IMR-90 (cell line): ENCODE measurements around the gene ZNF780B. TPM values are rescaled to one million over a fixed set of nuclear protein-coding genes. Genes with fewer than 3 reads are reported as not detected.

Source experiments
- ATAC-seq: fragments of 200-7000 bp; cut with Tn5 transposase; 2 replicates; pipeline ENCODE4 v1.9.1; 2020; ENCODE audit warnings: low read depth, mild to moderate bottlenecking, moderate library complexity
- BruUV-seq: library from RNA; stranded (reverse); fragments of 400-500 nt; replicated peaks from 2 replicates; lab custom pipeline; 2021; lab: Mats Ljungman, UMichigan
- CTCF ChIA-PET: fragments of 300-600 bp; formaldehyde crosslinking; extraction: SDS; loops from one replicate; lab custom pipeline; 2021; ENCODE audit warnings: antibody characterized with exemption; lab: Yijun Ruan, JAX
- POLR2A ChIA-PET: fragments of 300-600 bp; sonication (Branson Sonifier 250); formaldehyde crosslinking; loops from one replicate; lab custom pipeline; 2022; ENCODE audit warnings: antibody characterized with exemption; ENCODE audit not compliant: unreplicated experiment; lab: Charles Lee
- DNase-seq: peaks from one replicate; pipeline ENCODE4 v3.0.0; 2013
- H2AFZ ChIP-seq: replicated peaks from 2 replicates; pipeline ENCODE3; 2013; ENCODE audit warnings: low read length, mild to moderate bottlenecking; ENCODE audit not compliant: poor library complexity
- H2AK5ac ChIP-seq: 2 replicates; pipeline ENCODE4 v1.6.1; 2013; ENCODE audit warnings: low read depth, low read length, inconsistent platforms
- H2AK9ac ChIP-seq: replicated peaks from 2 replicates; pipeline ENCODE3; 2013; ENCODE audit warnings: mild to moderate bottlenecking, low read depth, low read length, moderate library complexity; ENCODE audit not compliant: poor library complexity
- H2BK120ac ChIP-seq: 2 replicates; pipeline ENCODE4 v1.6.1; 2013; ENCODE audit warnings: low read depth, low read length, inconsistent platforms
- H2BK15ac ChIP-seq: 3 replicates; pipeline ENCODE4 v1.6.1; 2013; ENCODE audit warnings: low read depth, low read length, inconsistent platforms
- H2BK20ac ChIP-seq: 2 replicates; pipeline ENCODE4 v1.6.1; 2013; ENCODE audit warnings: low read depth, mild to moderate bottlenecking, inconsistent platforms, low read length, moderate library complexity
- H2BK5ac ChIP-seq: 2 replicates; pipeline ENCODE4 v1.6.1; 2013; ENCODE audit warnings: mild to moderate bottlenecking, low read depth, low read length, inconsistent platforms; ENCODE audit not compliant: poor library complexity, severe bottlenecking
- H3K14ac ChIP-seq: replicated peaks from 2 replicates; pipeline ENCODE4 v1.6.1; 2013; ENCODE audit warnings: low read depth, low read length, inconsistent platforms
- H3K18ac ChIP-seq: 2 replicates; pipeline ENCODE4 v1.6.1; 2013; ENCODE audit warnings: low read depth, low read length, control low read depth
- H3K23ac ChIP-seq: 2 replicates; pipeline ENCODE4 v1.6.1; 2013; ENCODE audit warnings: low read depth, low read length, inconsistent platforms
- H3K27ac ChIP-seq: 2 replicates; pipeline ENCODE4 v1.5.1; 2013; ENCODE audit warnings: mild to moderate bottlenecking, control low read depth, low read length; ENCODE audit not compliant: insufficient read depth
- H3K27me3 ChIP-seq: 2 replicates; pipeline ENCODE4 v1.6.1; 2013; ENCODE audit warnings: low read length; ENCODE audit not compliant: control insufficient read depth, insufficient read depth
- H3K36me3 ChIP-seq: 2 replicates; pipeline ENCODE4 v1.6.1; 2013; ENCODE audit warnings: low read length, mixed read lengths; ENCODE audit not compliant: control insufficient read depth, insufficient read depth
- H3K4ac ChIP-seq: 2 replicates; pipeline ENCODE4 v1.6.1; 2013; ENCODE audit warnings: low read depth, low read length, inconsistent platforms
- H3K4me1 ChIP-seq: 2 replicates; pipeline ENCODE4 v1.6.1; 2013; ENCODE audit warnings: low read length, mixed read lengths; ENCODE audit not compliant: control insufficient read depth, insufficient read depth
- H3K4me2 ChIP-seq: 2 replicates; pipeline ENCODE4 v1.6.1; 2013; ENCODE audit warnings: low read depth, mild to moderate bottlenecking, control low read depth, low read length, moderate library complexity
- H3K4me3 ChIP-seq: 2 replicates; pipeline ENCODE4 v1.5.1; 2013; ENCODE audit warnings: low read depth, mild to moderate bottlenecking, control low read depth, low read length, moderate library complexity; ENCODE audit not compliant: insufficient read depth
- H3K56ac ChIP-seq: 2 replicates; pipeline ENCODE4 v1.6.1; 2013; ENCODE audit warnings: low read length, inconsistent platforms; ENCODE audit not compliant: insufficient read depth; ENCODE audit errors: extremely low read depth
- H3K79me1 ChIP-seq, 2 experiments: 2 replicates each; pipeline ENCODE4 v1.6.1; 2013; ENCODE audit warnings: low read length in 2 of 2, inconsistent platforms in 1 of 2, low read depth in 1 of 2
- H3K9ac ChIP-seq: 2 replicates; pipeline ENCODE4 v1.6.1; 2013; ENCODE audit warnings: low read depth, low read length, control low read depth
- H3K9me1 ChIP-seq: 2 replicates; pipeline ENCODE4 v1.6.1; 2013; ENCODE audit warnings: low read length, inconsistent platforms; ENCODE audit not compliant: insufficient read depth
- H3K9me3 ChIP-seq: 2 replicates; pipeline ENCODE4 v1.6.1; 2013; ENCODE audit warnings: low read length; ENCODE audit not compliant: control insufficient read depth, insufficient read depth
- H4K20me1 ChIP-seq: 2 replicates; pipeline ENCODE4 v1.6.1; 2013; ENCODE audit warnings: low read length, inconsistent platforms; ENCODE audit not compliant: insufficient read depth
- H4K5ac ChIP-seq: 2 replicates; pipeline ENCODE4 v1.6.1; 2013; ENCODE audit warnings: mild to moderate bottlenecking, low read depth, low read length, control low read depth
- H4K8ac ChIP-seq, 2 experiments: 2 replicates each; pipeline ENCODE4 v1.6.1; 2013; ENCODE audit warnings: low read depth in 2 of 2, low read length in 2 of 2, control low read depth in 1 of 2, inconsistent platforms in 1 of 2
- H4K91ac ChIP-seq: 2 replicates; pipeline ENCODE4 v1.6.1; 2013; ENCODE audit warnings: low read depth, low read length, inconsistent platforms; ENCODE audit not compliant: insufficient read depth
- CEBPB ChIP-seq: IDR thresholded peaks from 2 replicates; pipeline ENCODE4 v1.6.1; 2012; ENCODE audit warnings: low read depth, low read length, improper control_type of control experiment
- CHD1 ChIP-seq: IDR thresholded peaks from 2 replicates; pipeline ENCODE4 v1.6.1; 2012; ENCODE audit warnings: low read depth, low read length, improper control_type of control experiment
- MAFK ChIP-seq: IDR thresholded peaks from 2 replicates; pipeline ENCODE4 v1.6.1; 2012; ENCODE audit warnings: low read depth, low read length, improper control_type of control experiment
- POLR2A ChIP-seq: IDR thresholded peaks from 2 replicates; pipeline ENCODE4 v1.6.1; 2012; ENCODE audit warnings: mild to moderate bottlenecking, low read depth, low read length
- RAD21 ChIP-seq: IDR thresholded peaks from 2 replicates; pipeline ENCODE4 v1.6.1; 2012; ENCODE audit warnings: low read length, improper control_type of control experiment
- WGBS, 2 experiments: methylation state at CpG; one replicate each; pipeline versions ENCODE4 v1.1.5 to v1.1.7; 2013; ENCODE audit warnings: missing lambda C conversion rate in 2 of 2; ENCODE audit not compliant: insufficient read length in 1 of 2; ENCODE audit errors: extremely low coverage in 2 of 2; 5-methylcytosine and 5-hydroxymethylcytosine counted together
- dilution Hi-C: fragments of 300-500 bp; cut with HindIII; formaldehyde crosslinking; loops from one replicate; pipeline ENCODE4 v1.14.3; 2018; ENCODE audit warnings: low sequenced_read_pairs; ENCODE audit not compliant: unreplicated experiment
- in situ Hi-C: fragments of 300-500 bp; cut with MboI; formaldehyde crosslinking; loops from 3 replicates; pipeline ENCODE4 v1.14.3; 2019; ENCODE audit warnings: low sequenced_read_pairs, inconsistent platforms, mixed read lengths
- intact Hi-C: fragments of 100-400 bp; cut with micrococcal nuclease; formaldehyde crosslinking; loops from 2 replicates; pipeline ENCODE4 v1.10.0; 2022
- polyA plus RNA-seq, 3 experiments: library from polyadenylated mRNA; depleted of rRNA; stranded (reverse); fragments of >200 nt; gene quantifications; 2 replicates each; pipeline ENCODE4 v1.2.3, GENCODE V29; 2012; ENCODE audit warnings: low replicate concordance in 1 of 3
- total RNA-seq: library from RNA; depleted of rRNA; stranded (reverse); fragments of >200 nt; gene quantifications from 2 replicates; pipeline ENCODE4 v1.2.3, GENCODE V29; 2012
- TF ChIP-seq, protein P1 (sequence below): conservative IDR thresholded peaks from 2 replicates; pipeline ENCODE4 v1.5.1; 2012; ENCODE audit warnings: mild to moderate bottlenecking, low read depth, low read length, improper control_type of control experiment

Gene ZNF780B
- total and polyA plus RNA-seq, 2 of the 4 experiments (the other 2 are of a cell fraction): 3.7 to 19.9 TPM

DNA sequence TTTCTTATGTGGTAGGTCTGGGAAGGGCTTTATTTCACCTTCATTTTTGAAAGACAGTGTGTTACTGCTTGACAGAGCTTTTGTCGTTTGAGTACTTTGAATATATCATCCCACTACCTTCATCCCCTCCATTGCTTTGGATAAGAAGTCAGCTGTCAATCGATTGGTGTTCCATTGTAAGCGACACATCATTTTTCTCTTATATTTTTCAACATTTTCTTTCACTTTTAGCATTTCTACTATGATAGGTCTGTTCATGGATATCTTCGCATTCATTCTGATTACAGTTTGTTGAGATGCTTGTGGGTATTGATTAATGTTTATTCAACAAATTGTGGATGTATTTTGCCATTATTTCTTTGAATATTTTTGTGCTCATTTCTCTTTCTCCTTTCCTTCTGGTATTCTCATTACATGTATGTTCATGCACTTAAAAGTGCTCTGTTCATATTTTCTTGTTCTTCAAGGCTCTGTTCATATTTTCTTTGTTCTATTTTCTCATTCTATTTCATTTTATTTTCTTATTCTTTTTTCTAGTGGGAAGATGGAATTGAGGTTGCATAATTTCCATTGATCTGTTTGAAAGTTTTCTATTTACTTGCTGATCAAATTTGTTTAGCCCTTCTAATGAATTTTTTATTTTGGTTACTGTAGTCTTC is 30.0 kb downstream of the ZNF780B start:
- H2BK15ac ChIP-seq: no peak overlapping the region
- H3K14ac ChIP-seq: no peak overlapping the region
- H3K56ac ChIP-seq: no peak overlapping the region
- no peaks in the 10 kb centered on the region for H4K20me1 ChIP-seq
- TF ChIP-seq MAFK (no peak), POLR2A (no peak), CHD1 (no peak), CEBPB (no peak), RAD21 (no peak)
- TF ChIP-seq, protein P1, sequence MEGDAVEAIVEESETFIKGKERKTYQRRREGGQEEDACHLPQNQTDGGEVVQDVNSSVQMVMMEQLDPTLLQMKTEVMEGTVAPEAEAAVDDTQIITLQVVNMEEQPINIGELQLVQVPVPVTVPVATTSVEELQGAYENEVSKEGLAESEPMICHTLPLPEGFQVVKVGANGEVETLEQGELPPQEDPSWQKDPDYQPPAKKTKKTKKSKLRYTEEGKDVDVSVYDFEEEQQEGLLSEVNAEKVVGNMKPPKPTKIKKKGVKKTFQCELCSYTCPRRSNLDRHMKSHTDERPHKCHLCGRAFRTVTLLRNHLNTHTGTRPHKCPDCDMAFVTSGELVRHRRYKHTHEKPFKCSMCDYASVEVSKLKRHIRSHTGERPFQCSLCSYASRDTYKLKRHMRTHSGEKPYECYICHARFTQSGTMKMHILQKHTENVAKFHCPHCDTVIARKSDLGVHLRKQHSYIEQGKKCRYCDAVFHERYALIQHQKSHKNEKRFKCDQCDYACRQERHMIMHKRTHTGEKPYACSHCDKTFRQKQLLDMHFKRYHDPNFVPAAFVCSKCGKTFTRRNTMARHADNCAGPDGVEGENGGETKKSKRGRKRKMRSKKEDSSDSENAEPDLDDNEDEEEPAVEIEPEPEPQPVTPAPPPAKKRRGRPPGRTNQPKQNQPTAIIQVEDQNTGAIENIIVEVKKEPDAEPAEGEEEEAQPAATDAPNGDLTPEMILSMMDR: no peak
- ChIA-PET POLR2A (no interaction called here), CTCF (no interaction called here)
- H4K91ac ChIP-seq: no peak overlapping the region
- H3K4me3 ChIP-seq: no peak overlapping the region
- H3K27ac ChIP-seq: no peak overlapping the region
- no peaks in the 10 kb centered on the region for H3K27me3 ChIP-seq
- DNase-seq (no peak), ATAC-seq (no peak)
- H4K5ac ChIP-seq: no peak overlapping the region
- H3K9me3 ChIP-seq: peaks cover 53% of the 10 kb centered on the region
- no peaks in the 10 kb centered on the region for H3K4me1 ChIP-seq
- H2BK5ac ChIP-seq: no peak overlapping the region
- no peak overlapping the region for H3K18ac ChIP-seq
- H4K8ac ChIP-seq: no peak overlapping the region
- no peak overlapping the region for H2AK5ac ChIP-seq
- intact Hi-C loops (no loop called here), in situ Hi-C loops (no loop called here), dilution Hi-C loops (no loop called here)
- no peak overlapping the region for H3K23ac ChIP-seq
- H2AFZ ChIP-seq: no peak overlapping the region
- WGBS, 2 experiments: no CpG with 5 or more reads among the region's 4 CpGs
- BruUV-seq: no TSS peak
- no peak overlapping the region for H2BK20ac ChIP-seq
- H3K79me1 ChIP-seq: no peaks in the 10 kb centered on the region
- no peaks in the 10 kb centered on the region; the same call in 1 of the 2 replicates for H3K36me3 ChIP-seq
- no peak overlapping the region for H2BK120ac ChIP-seq
- H3K9ac ChIP-seq: no peak overlapping the region
- H3K4me2 ChIP-seq: no peak overlapping the region
- H2AK9ac ChIP-seq: no peak overlapping the region
- no peak overlapping the region for H3K4ac ChIP-seq
- H3K9me1 ChIP-seq: no peaks in the 10 kb centered on the region
